SU-DHL-6 (cell line): ENCODE results near the gene LRIT3.
"Not testable (repeated sequence)": the region's sequence is repeated elsewhere in the genome, so short reads cannot be mapped to it uniquely, and the experiment has no call there.

ENCODE experiments used
- H2AFZ ChIP-seq: fragments of 200-600 bp; sonication (generic); 2 replicates; pipeline ENCODE4 v1.6.1; 2014; ENCODE audit warnings: low read depth, mild to moderate bottlenecking, moderate library complexity, mixed read lengths, antibody characterized with exemption, low read length; ENCODE audit not compliant: severe bottlenecking
- H3F3A ChIP-seq: fragments of 200-600 bp; shearing (Covaris generic); 2 replicates; pipeline ENCODE4 v1.6.0; 2016; ENCODE audit warnings: antibody characterized with exemption, mild to moderate bottlenecking; ENCODE audit not compliant: insufficient read depth
- H3K27ac ChIP-seq: fragments of 200-600 bp; sonication (generic); 2 replicates; pipeline ENCODE4 v1.5.1; 2016; ENCODE audit warnings: low read depth, mild to moderate bottlenecking, low read length, moderate library complexity, mixed read lengths
- H3K27me3 ChIP-seq: fragments of 200-600 bp; sonication (generic), shearing (Covaris generic); 2 replicates; pipeline ENCODE4 v1.6.0; 2014; ENCODE audit warnings: mild to moderate bottlenecking, low read length
- H3K36me3 ChIP-seq: fragments of 200-600 bp; sonication (generic); 2 replicates; pipeline ENCODE4 v1.6.1; 2014; ENCODE audit warnings: mild to moderate bottlenecking, low read length, mixed read lengths
- H3K4me2 ChIP-seq: fragments of 300-600, 200-600 bp; shearing (Covaris generic), sonication (generic); 2 replicates; pipeline ENCODE4 v1.6.0; 2014; ENCODE audit warnings: low read length, low read depth, mild to moderate bottlenecking; ENCODE audit not compliant: poor library complexity, severe bottlenecking
- H3K4me3 ChIP-seq: fragments of 200-600 bp; sonication (generic); 2 replicates; pipeline ENCODE4 v1.5.1; 2014; ENCODE audit warnings: antibody characterized with exemption, low read length, mild to moderate bottlenecking, mixed read lengths; ENCODE audit not compliant: insufficient read depth, poor library complexity, severe bottlenecking
- H3K79me2 ChIP-seq: fragments of 200-600 bp; sonication (generic); 2 replicates; pipeline ENCODE4 v1.6.1; 2014; ENCODE audit warnings: mild to moderate bottlenecking, low read length, moderate library complexity; ENCODE audit not compliant: insufficient read depth
- H3K9ac ChIP-seq: fragments of 200-600 bp; sonication (generic); 2 replicates; pipeline ENCODE4 v1.7.0; 2014; ENCODE audit warnings: mild to moderate bottlenecking, low read length
- H3K9me2 ChIP-seq: fragments of 200-600 bp; sonication (generic); replicated peaks from 2 replicates; pipeline ENCODE4 v1.6.1; 2014; ENCODE audit warnings: low read length; ENCODE audit not compliant: insufficient read depth
- H3K9me3 ChIP-seq: fragments of 200-600 bp; sonication (generic); 2 replicates; pipeline ENCODE4 v1.6.1; 2014; ENCODE audit warnings: low read length, mixed read lengths; ENCODE audit not compliant: insufficient read depth
- H4K20me1 ChIP-seq: fragments of 200-600 bp; sonication (generic); 2 replicates; pipeline ENCODE4 v1.6.1; 2014; ENCODE audit warnings: low read depth, mild to moderate bottlenecking, antibody characterized with exemption, low read length, moderate library complexity, mixed read lengths
- CTCF ChIP-seq: fragments of 200-600 bp; sonication (generic); IDR thresholded peaks from one replicate; pipeline ENCODE4 v1.5.1; 2017; ENCODE audit warnings: antibody characterized with exemption, mild to moderate bottlenecking, low read length, moderate library complexity; ENCODE audit not compliant: insufficient read depth, poor library complexity, severe bottlenecking
- EZH2phosphoT487 ChIP-seq: fragments of 200-600 bp; sonication (generic), shearing (Covaris generic); conservative IDR thresholded peaks from 2 replicates; pipeline ENCODE4 v1.6.1; 2018; ENCODE audit warnings: mild to moderate bottlenecking, antibody characterized with exemption, low read length, moderate library complexity, mixed read lengths

LRIT3 gene

GRCh38 chr4:109873791-109874514 lies 26.0 kb downstream of the LRIT3 start:
- Histone ChIP-seq H3K36me3 (no peaks in the 10 kb centered on the region), H3F3A (no peaks in the 10 kb centered on the region), H3K27ac (no peak overlapping the region), H3K4me3 (no peak overlapping the region), H3K79me2 (no peaks in the 10 kb centered on the region), H3K9ac (no peak overlapping the region), H3K4me2 (no peak overlapping the region), H3K9me3 (no peaks in the 10 kb centered on the region), H2AFZ (no peak overlapping the region), H4K20me1 (no peaks in the 10 kb centered on the region), H3K9me2 (no peaks in the 10 kb centered on the region), H3K27me3 (no peaks in the 10 kb centered on the region)
- no peak for TF ChIP-seq EZH2phosphoT487
- TF ChIP-seq CTCF: no peak

GRCh38 chr4:109875106-109875505 lies 27.2 kb downstream of the LRIT3 start:
- no peak overlapping the region for H3K4me2 ChIP-seq
- H3K9ac ChIP-seq: no peak overlapping the region
- TF ChIP-seq CTCF (no peak), EZH2phosphoT487 (no peak)
- H3K27ac ChIP-seq: no peak overlapping the region
- H3F3A ChIP-seq: no peaks in the 10 kb centered on the region
- no peaks in the 10 kb centered on the region for H3K9me2 ChIP-seq
- no peaks in the 10 kb centered on the region for H3K27me3 ChIP-seq
- no peak overlapping the region for H3K4me3 ChIP-seq
- no peak overlapping the region for H2AFZ ChIP-seq
- no peaks in the 10 kb centered on the region for H3K79me2 ChIP-seq
- no peaks in the 10 kb centered on the region for H3K36me3 ChIP-seq
- H4K20me1 ChIP-seq: no peaks in the 10 kb centered on the region
- no peaks in the 10 kb centered on the region for H3K9me3 ChIP-seq

- not testable (repeated sequence) for H3K36me3 ChIP-seq, H3K4me2 ChIP-seq, H2AFZ ChIP-seq, H4K20me1 ChIP-seq, H3K27ac ChIP-seq, H3K4me3 ChIP-seq, H3K9me3 ChIP-seq, H3K9me2 ChIP-seq, H3K79me2 ChIP-seq, H3F3A ChIP-seq, H3K27me3 ChIP-seq, H3K9ac ChIP-seq
These were observed 27.6 kb downstream of the LRIT3 start for GRCh38 chr4:109875553-109875952.

- Histone ChIP-seq H3K27me3 (no peaks in the 10 kb centered on the region), H3K9me3 (no peaks in the 10 kb centered on the region), H3K27ac (no peak overlapping the region), H3K4me3 (no peak overlapping the region), H3K4me2 (no peak overlapping the region), H3F3A (no peaks in the 10 kb centered on the region), H3K9ac (no peak overlapping the region), H3K79me2 (no peaks in the 10 kb centered on the region), H4K20me1 (no peaks in the 10 kb centered on the region), H3K9me2 (no peaks in the 10 kb centered on the region), H3K36me3 (no peaks in the 10 kb centered on the region), H2AFZ (no peak overlapping the region)
- TF ChIP-seq EZH2phosphoT487 (no peak), CTCF (no peak)
These were observed 28.8 kb downstream of the LRIT3 start for GRCh38 chr4:109876634-109877265.
